Measurements from ENCODE around the gene ZFYVE9. TPM values are rescaled to one million over a fixed set of nuclear protein-coding genes. Genes with fewer than 3 reads are reported as not detected.
A peak's percentile ranks its signal among the peaks of the same experiment; 100 is the strongest.

Gene ZFYVE9
- total and polyA plus RNA-seq, 9 of the 15 experiments (the other 6 are each of a cell fraction or from before 2014, with no cell fraction given): 0.52 to 14.4 (median 8.9) TPM

DNA sequence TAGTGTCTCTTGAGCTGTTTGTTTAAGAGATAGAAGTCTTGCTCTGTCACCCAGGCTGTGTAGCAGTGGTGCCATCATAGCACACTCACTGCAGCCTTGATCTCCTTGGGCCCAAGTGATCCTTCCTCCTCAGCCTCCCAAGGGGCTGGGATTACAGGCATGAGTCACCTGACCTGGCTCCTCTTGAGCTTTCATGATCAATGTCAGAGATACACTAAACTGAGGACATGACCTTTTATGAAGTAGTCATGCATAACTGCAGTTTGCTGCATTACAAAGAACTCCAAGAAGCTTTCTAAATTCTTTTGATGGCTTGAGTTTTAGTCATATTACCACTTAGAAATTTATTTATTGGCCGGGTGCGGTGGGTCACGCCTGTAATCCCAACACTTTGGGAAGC lies 146.4 kb downstream of the ZFYVE9 start (continued):
- TF ChIP-seq NFYB (IDR thresholded peaks at IDR 0.05; ENCODE audit: extremely low read depth, insufficient read length): no peak
- no peak for TF ChIP-seq RHOXF2B (CRISPR knock-in tag; conservative IDR thresholded peaks at IDR 0.05)
- TF ChIP-seq, protein P1, sequence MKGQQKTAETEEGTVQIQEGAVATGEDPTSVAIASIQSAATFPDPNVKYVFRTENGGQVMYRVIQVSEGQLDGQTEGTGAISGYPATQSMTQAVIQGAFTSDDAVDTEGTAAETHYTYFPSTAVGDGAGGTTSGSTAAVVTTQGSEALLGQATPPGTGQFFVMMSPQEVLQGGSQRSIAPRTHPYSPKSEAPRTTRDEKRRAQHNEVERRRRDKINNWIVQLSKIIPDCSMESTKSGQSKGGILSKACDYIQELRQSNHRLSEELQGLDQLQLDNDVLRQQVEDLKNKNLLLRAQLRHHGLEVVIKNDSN (CRISPR knock-in tag; IDR thresholded peaks at IDR 0.05): peak; percentile 48; the same call in 1 of the 2 replicates
- peak; percentile 7 for TF ChIP-seq RBM25 (IDR thresholded peaks at IDR 0.05; ENCODE audit: low read depth, low read length, severe bottlenecking)
- TF ChIP-seq, protein P2, sequence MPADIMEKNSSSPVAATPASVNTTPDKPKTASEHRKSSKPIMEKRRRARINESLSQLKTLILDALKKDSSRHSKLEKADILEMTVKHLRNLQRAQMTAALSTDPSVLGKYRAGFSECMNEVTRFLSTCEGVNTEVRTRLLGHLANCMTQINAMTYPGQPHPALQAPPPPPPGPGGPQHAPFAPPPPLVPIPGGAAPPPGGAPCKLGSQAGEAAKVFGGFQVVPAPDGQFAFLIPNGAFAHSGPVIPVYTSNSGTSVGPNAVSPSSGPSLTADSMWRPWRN (IDR thresholded peaks at IDR 0.05; ENCODE audit: low read depth): no peak
- TF ChIP-seq RBM22 (IDR thresholded peaks at IDR 0.05; ENCODE audit: low read depth, low read length, poor library complexity, severe bottlenecking): no peak
- TF ChIP-seq, protein P3, sequence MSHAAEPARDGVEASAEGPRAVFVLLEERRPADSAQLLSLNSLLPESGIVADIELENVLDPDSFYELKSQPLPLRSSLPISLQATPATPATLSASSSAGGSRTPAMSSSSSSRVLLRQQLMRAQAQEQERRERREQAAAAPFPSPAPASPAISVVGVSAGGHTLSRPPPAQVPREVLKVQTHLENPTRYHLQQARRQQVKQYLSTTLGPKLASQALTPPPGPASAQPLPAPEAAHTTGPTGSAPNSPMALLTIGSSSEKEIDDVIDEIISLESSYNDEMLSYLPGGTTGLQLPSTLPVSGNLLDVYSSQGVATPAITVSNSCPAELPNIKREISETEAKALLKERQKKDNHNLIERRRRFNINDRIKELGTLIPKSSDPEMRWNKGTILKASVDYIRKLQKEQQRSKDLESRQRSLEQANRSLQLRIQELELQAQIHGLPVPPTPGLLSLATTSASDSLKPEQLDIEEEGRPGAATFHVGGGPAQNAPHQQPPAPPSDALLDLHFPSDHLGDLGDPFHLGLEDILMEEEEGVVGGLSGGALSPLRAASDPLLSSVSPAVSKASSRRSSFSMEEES (CRISPR knock-in tag; IDR thresholded peaks at IDR 0.05): no peak
- no peak for TF ChIP-seq MTA2 (IDR thresholded peaks at IDR 0.05; ENCODE audit: low read depth)
- TF ChIP-seq, protein P4, sequence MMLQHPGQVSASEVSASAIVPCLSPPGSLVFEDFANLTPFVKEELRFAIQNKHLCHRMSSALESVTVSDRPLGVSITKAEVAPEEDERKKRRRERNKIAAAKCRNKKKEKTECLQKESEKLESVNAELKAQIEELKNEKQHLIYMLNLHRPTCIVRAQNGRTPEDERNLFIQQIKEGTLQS (IDR thresholded peaks at IDR 0.05): peak; percentile 51
- TF ChIP-seq, protein P4 (CRISPR knock-in tag; conservative IDR thresholded peaks at IDR 0.05): no peak
- TF ChIP-seq, protein P5, sequence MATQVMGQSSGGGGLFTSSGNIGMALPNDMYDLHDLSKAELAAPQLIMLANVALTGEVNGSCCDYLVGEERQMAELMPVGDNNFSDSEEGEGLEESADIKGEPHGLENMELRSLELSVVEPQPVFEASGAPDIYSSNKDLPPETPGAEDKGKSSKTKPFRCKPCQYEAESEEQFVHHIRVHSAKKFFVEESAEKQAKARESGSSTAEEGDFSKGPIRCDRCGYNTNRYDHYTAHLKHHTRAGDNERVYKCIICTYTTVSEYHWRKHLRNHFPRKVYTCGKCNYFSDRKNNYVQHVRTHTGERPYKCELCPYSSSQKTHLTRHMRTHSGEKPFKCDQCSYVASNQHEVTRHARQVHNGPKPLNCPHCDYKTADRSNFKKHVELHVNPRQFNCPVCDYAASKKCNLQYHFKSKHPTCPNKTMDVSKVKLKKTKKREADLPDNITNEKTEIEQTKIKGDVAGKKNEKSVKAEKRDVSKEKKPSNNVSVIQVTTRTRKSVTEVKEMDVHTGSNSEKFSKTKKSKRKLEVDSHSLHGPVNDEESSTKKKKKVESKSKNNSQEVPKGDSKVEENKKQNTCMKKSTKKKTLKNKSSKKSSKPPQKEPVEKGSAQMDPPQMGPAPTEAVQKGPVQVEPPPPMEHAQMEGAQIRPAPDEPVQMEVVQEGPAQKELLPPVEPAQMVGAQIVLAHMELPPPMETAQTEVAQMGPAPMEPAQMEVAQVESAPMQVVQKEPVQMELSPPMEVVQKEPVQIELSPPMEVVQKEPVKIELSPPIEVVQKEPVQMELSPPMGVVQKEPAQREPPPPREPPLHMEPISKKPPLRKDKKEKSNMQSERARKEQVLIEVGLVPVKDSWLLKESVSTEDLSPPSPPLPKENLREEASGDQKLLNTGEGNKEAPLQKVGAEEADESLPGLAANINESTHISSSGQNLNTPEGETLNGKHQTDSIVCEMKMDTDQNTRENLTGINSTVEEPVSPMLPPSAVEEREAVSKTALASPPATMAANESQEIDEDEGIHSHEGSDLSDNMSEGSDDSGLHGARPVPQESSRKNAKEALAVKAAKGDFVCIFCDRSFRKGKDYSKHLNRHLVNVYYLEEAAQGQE (IDR thresholded peaks at IDR 0.05; ENCODE audit: borderline replicate concordance): 0 out of 2 replicates have a peak, but pooled peaks have one; percentile 5
- TF ChIP-seq, protein P5 (CRISPR knock-in tag; IDR thresholded peaks at IDR 0.05; ENCODE audit: low read depth): no peak
- no peak for TF ChIP-seq JUNB (CRISPR knock-in tag; conservative IDR thresholded peaks at IDR 0.05)
- TF ChIP-seq, protein P6, sequence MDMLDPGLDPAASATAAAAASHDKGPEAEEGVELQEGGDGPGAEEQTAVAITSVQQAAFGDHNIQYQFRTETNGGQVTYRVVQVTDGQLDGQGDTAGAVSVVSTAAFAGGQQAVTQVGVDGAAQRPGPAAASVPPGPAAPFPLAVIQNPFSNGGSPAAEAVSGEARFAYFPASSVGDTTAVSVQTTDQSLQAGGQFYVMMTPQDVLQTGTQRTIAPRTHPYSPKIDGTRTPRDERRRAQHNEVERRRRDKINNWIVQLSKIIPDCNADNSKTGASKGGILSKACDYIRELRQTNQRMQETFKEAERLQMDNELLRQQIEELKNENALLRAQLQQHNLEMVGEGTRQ (CRISPR knock-in tag; IDR thresholded peaks at IDR 0.05): peak; percentile 41
- no peak for TF ChIP-seq U2AF1 (optimal IDR thresholded peaks at IDR 0.05; ENCODE audit: low read depth, low read length)
- peak; percentile 62; the same call in 1 of the 2 replicates for TF ChIP-seq ESRRA (IDR thresholded peaks at IDR 0.05; ENCODE audit: borderline replicate concordance, low read depth)

Measured in K562 (cell line).